Measurements from ENCODE around the gene OVAAL. TPM values are rescaled to one million over a fixed set of nuclear protein-coding genes. Genes with fewer than 3 reads are reported as not detected.

The OVAAL gene
- total RNA-seq (2022), result not detected in 2 replicates
- Bru-seq, nascent RNA, result not detected
- BruChase-seq, experiment 1, labeled RNA remaining after a 6-hour chase, result percentile 19 among the genes with signal in this experiment
- BruChase-seq, experiment 2, labeled RNA remaining after a 2-hour chase, result percentile 12 among the genes with signal in this experiment
- long read RNA-seq, result 0 reads

DNA sequence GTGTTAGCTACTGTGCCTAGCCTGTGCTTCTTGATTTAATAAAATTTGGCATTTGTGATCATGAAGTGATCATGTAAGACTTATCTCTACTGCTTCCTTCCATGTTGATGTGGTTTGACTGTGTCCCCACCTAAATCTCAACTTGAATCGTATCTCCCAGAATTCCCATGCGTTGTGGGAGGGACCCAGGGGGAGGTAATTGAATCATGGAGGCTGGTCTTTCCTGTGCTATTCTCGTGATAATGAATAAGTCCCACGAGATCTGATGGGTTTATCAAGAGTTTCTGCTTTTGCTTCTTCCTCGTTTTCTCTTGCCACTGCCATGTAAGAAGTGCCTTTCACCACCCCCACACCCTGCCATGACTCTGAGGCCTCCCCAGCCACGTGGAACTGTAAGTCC lies at the start of gene OVAAL:
Gene OVAAL, plus strand, starts transcription at position 301 of the 400 bp plus-strand sequence.
- no peaks in the 10 kb centered on the region for H3K27me3 Mint-ChIP-seq (ENCODE audit: insufficient read depth, unreplicated experiment)
- TF ChIP-seq, protein P1, sequence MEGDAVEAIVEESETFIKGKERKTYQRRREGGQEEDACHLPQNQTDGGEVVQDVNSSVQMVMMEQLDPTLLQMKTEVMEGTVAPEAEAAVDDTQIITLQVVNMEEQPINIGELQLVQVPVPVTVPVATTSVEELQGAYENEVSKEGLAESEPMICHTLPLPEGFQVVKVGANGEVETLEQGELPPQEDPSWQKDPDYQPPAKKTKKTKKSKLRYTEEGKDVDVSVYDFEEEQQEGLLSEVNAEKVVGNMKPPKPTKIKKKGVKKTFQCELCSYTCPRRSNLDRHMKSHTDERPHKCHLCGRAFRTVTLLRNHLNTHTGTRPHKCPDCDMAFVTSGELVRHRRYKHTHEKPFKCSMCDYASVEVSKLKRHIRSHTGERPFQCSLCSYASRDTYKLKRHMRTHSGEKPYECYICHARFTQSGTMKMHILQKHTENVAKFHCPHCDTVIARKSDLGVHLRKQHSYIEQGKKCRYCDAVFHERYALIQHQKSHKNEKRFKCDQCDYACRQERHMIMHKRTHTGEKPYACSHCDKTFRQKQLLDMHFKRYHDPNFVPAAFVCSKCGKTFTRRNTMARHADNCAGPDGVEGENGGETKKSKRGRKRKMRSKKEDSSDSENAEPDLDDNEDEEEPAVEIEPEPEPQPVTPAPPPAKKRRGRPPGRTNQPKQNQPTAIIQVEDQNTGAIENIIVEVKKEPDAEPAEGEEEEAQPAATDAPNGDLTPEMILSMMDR (IDR thresholded peaks at IDR 0.05; ENCODE audit: unreplicated experiment), result no peak
- no TSS peak for BruUV-seq (replicated peaks)
- no peaks in the 10 kb centered on the region for H3K9me3 Mint-ChIP-seq (ENCODE audit: unreplicated experiment)
- POLR2A ChIA-PET, result interaction anchor here (1.5 kb wide), 1 partner anchor 27 kb away, joined by 3 read pairs; no protein-coding TSS in a partner anchor
- H3K36me3 Mint-ChIP-seq (ENCODE audit: insufficient read depth, unreplicated experiment), result no peaks in the 10 kb centered on the region
- H3K4me1 Mint-ChIP-seq (ENCODE audit: insufficient read depth, unreplicated experiment), result peaks cover 24% of the 10 kb centered on the region
- H3K4me3 Mint-ChIP-seq (ENCODE audit: unreplicated experiment), result no peak within 1 kb of the TSS
- intact Hi-C loops (cut with micrococcal nuclease), result no loop called here
- no peak within 1 kb of the TSS for H3K27ac Mint-ChIP-seq (ENCODE audit: low read depth, unreplicated experiment)
- no peak for DNase-seq (ENCODE audit: unreplicated experiment)
- CTCF ChIA-PET, result interaction anchor here (0.6 to 1.3 kb wide), 3 partner anchors 24 to 347 kb away, joined by 3 to 5 read pairs (median 5); no protein-coding TSS in a partner anchor

- DNase-seq (ENCODE audit: unreplicated experiment), result no peak
- H3K4me3 Mint-ChIP-seq (ENCODE audit: unreplicated experiment), result no peak overlapping the region
- no peaks in the 10 kb centered on the region for H3K27me3 Mint-ChIP-seq (ENCODE audit: insufficient read depth, unreplicated experiment)
- peaks cover 8% of the 10 kb centered on the region for H3K9me3 Mint-ChIP-seq (ENCODE audit: unreplicated experiment)
- intact Hi-C loops (cut with micrococcal nuclease), result loop anchor here (10.0 kb wide), 1 partner anchor 914 kb away; no protein-coding TSS in a partner anchor
- CTCF ChIA-PET, result interaction anchor here (0.6 to 13.2 kb wide), 4 partner anchors 8 to 632 kb away, joined by 4 to 253 read pairs (median 46); partner anchors contain the start of gene ACBD6
- TF ChIP-seq, protein P1 (IDR thresholded peaks at IDR 0.05; ENCODE audit: unreplicated experiment), result no peak
- no TSS peak for BruUV-seq (replicated peaks)
- no peaks in the 10 kb centered on the region for H3K36me3 Mint-ChIP-seq (ENCODE audit: insufficient read depth, unreplicated experiment)
- H3K27ac Mint-ChIP-seq (ENCODE audit: low read depth, unreplicated experiment), result no peak overlapping the region
- POLR2A ChIA-PET, result interaction anchor here (1.1 to 8.5 kb wide), 3 partner anchors 8 to 19 kb away, joined by 4 to 151 read pairs (median 6); partner anchors contain the start of gene ACBD6
- peaks cover 11% of the 10 kb centered on the region for H3K4me1 Mint-ChIP-seq (ENCODE audit: insufficient read depth, unreplicated experiment)
Measured at GRCh38 chr1:180510882-180511281, 47.9 kb upstream of the OVAAL start.

DNA sequence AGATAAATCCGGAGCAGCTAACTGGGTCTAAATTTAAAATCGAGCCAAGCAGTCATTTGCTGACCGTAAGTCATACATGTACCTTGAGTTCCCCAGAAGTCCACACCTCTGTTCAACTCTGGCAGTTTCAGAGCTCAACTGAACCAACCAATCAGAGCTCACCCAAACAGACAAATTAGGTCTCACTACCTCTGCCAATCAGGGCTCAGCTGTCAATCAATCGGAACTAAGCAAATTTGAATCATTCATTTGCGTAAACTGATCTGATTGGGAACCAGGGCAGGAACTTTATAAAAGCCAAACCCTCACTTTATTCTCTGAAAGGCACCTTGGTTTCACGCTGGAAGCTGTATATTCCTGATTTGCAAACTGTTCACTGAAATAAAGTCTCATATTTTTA lies 45.2 kb upstream of the OVAAL start:
- BruUV-seq (replicated peaks), result no TSS peak
- H3K9me3 Mint-ChIP-seq (ENCODE audit: unreplicated experiment), result peaks cover 8% of the 10 kb centered on the region
- H3K27me3 Mint-ChIP-seq (ENCODE audit: insufficient read depth, unreplicated experiment), result no peaks in the 10 kb centered on the region
- H3K36me3 Mint-ChIP-seq (ENCODE audit: insufficient read depth, unreplicated experiment), result no peaks in the 10 kb centered on the region
- ChIA-PET CTCF (interaction anchor here (0.7 to 13.2 kb wide), 3 partner anchors 11 to 350 kb away, joined by 3 to 253 read pairs (median 86); partner anchors contain the start of gene ACBD6), POLR2A (interaction anchor here (0.5 to 8.5 kb wide), 5 partner anchors 8 to 349 kb away, joined by 3 to 151 read pairs (median 51); partner anchors contain the start of genes ACBD6 and XPR1)
- no peak for DNase-seq (ENCODE audit: unreplicated experiment)
- intact Hi-C loops (cut with micrococcal nuclease), result loop anchor here (10.0 kb wide), 1 partner anchor 911 kb away; no protein-coding TSS in a partner anchor
- H3K4me1 Mint-ChIP-seq (ENCODE audit: insufficient read depth, unreplicated experiment), result no peaks in the 10 kb centered on the region
- H3K4me3 Mint-ChIP-seq (ENCODE audit: unreplicated experiment), result no peak overlapping the region
- H3K27ac Mint-ChIP-seq (ENCODE audit: low read depth, unreplicated experiment), result peak overlapping the region; percentile 9
- TF ChIP-seq, protein P1 (IDR thresholded peaks at IDR 0.05; ENCODE audit: unreplicated experiment), result no peak

DNA sequence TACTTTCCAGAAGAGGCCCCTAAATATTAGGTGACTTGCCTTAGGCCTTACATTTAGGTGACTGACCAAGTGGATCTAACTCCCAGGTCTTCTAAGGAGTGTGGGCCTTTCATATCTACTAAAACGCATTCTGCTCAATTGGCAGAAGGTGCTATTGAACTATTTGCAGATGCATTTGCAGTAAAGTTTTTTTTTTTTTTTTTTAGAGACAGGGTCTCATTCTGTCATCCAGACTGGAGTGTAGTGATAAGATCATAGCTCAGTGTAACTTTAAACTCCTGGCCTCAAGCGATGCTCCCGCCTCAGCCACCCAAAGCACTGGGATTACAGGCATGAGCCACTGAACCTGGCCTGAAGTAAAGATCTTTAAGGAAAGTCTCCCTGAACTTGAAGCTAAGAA lies 43.4 kb upstream of the OVAAL start:
- Mint-ChIP-seq H3K27ac (ENCODE audit: low read depth, unreplicated experiment) (peak overlapping the region; percentile 91), H3K36me3 (ENCODE audit: insufficient read depth, unreplicated experiment) (peaks cover 7% of the 10 kb centered on the region), H3K9me3 (ENCODE audit: unreplicated experiment) (peaks cover 8% of the 10 kb centered on the region), H3K27me3 (ENCODE audit: insufficient read depth, unreplicated experiment) (no peaks in the 10 kb centered on the region), H3K4me3 (ENCODE audit: unreplicated experiment) (no peak overlapping the region), H3K4me1 (ENCODE audit: insufficient read depth, unreplicated experiment) (peaks cover 7% of the 10 kb centered on the region)
- intact Hi-C loops (cut with micrococcal nuclease), result loop anchor here (2.0 to 10.0 kb wide), 4 partner anchors 263 to 909 kb away; partner anchors contain the start of genes IER5 and MR1
- DNase-seq (ENCODE audit: unreplicated experiment), result no peak
- TF ChIP-seq, protein P1 (IDR thresholded peaks at IDR 0.05; ENCODE audit: unreplicated experiment), result no peak
- BruUV-seq (replicated peaks), result no TSS peak
- POLR2A ChIA-PET, result interaction anchor here (0.6 to 8.5 kb wide), 21 partner anchors 10 to 627 kb away, joined by 3 to 151 read pairs (median 6); partner anchors contain the start of genes ACBD6, MR1, STX6 and XPR1
- CTCF ChIA-PET, result interaction anchor here (0.5 to 13.2 kb wide), 53 partner anchors 8 to 910 kb away, joined by 3 to 253 read pairs (median 4); partner anchors contain the start of genes ACBD6, MR1 and XPR1

Measured in MCF 10A (cell line).